Smooth muscle cell (in vitro differentiated cells): Measurements from ENCODE around the gene NKX2-4. TPM values are rescaled to one million over a fixed set of nuclear protein-coding genes. Genes with fewer than 3 reads are reported as not detected.

Experiments used
- DNase-seq: peaks from one replicate; lab custom pipeline; 2025; ENCODE audit not compliant: unreplicated experiment; lab: John Stamatoyannopoulos, UW
- H2AFZ ChIP-seq: fragments of 200-600 bp; sonication (generic); 2 replicates; pipeline ENCODE4 v1.6.0; 2016; ENCODE audit warnings: antibody characterized with exemption, low read depth, mild to moderate bottlenecking
- H3F3A ChIP-seq: fragments of 200-600 bp; sonication (generic); 2 replicates; pipeline ENCODE4 v1.6.0; 2017; ENCODE audit warnings: antibody characterized with exemption, low read depth
- H3K27ac ChIP-seq: fragments of 200-600 bp; sonication (generic); 2 replicates; pipeline ENCODE4 v1.5.1; 2016; ENCODE audit warnings: low read depth, mild to moderate bottlenecking
- H3K27me3 ChIP-seq: fragments of 200-600 bp; sonication (generic); 2 replicates; pipeline ENCODE4 v1.6.1; 2016; ENCODE audit warnings: low read depth, mild to moderate bottlenecking
- H3K36me3 ChIP-seq: fragments of 200-600 bp; sonication (generic); 2 replicates; pipeline ENCODE4 v1.5.1; 2016; ENCODE audit warnings: low read depth
- H3K4me1 ChIP-seq: fragments of 200-600 bp; sonication (generic); 2 replicates; pipeline ENCODE4 v1.5.1; 2016; ENCODE audit warnings: low read depth
- H3K4me2 ChIP-seq: fragments of 200-600 bp; sonication (generic); 2 replicates; pipeline ENCODE4 v1.6.0; 2016; ENCODE audit warnings: mild to moderate bottlenecking
- H3K4me3 ChIP-seq: fragments of 200-600 bp; sonication (generic); 2 replicates; pipeline ENCODE4 v1.5.1; 2016; ENCODE audit warnings: mild to moderate bottlenecking
- H3K79me2 ChIP-seq: fragments of 200-600 bp; sonication (generic); 2 replicates; pipeline ENCODE4 v1.6.0; 2016; ENCODE audit warnings: low read depth, mild to moderate bottlenecking
- H3K9ac ChIP-seq: fragments of 200-600 bp; sonication (generic); 2 replicates; pipeline ENCODE4 v1.6.0; 2016; ENCODE audit warnings: low read depth
- H3K9me3 ChIP-seq: fragments of 200-600 bp; sonication (generic); replicated peaks from 2 replicates; pipeline ENCODE4 v1.5.1; 2016; ENCODE audit warnings: low read depth
- H4K20me1 ChIP-seq: fragments of 200-600 bp; sonication (generic); 2 replicates; pipeline ENCODE4 v1.6.0; 2016; ENCODE audit warnings: low read depth
- WGBS: methylation state at CpG from one replicate; pipeline ENCODE4 v1.1.7; 2016; ENCODE audit warnings: low lambda C conversion rate; 5-methylcytosine and 5-hydroxymethylcytosine counted together
- polyA plus RNA-seq: library from polyadenylated mRNA; unstranded; fragments of >200 nt; fragmentation: Nextera tagmentation; extraction: Ambion mirVana; gene quantifications from 2 replicates; pipeline ENCODE4 v1.2.1, GENCODE V29; 2016
- total RNA-seq: library from RNA; depleted of rRNA; stranded (reverse); fragments of >200 nt; gene quantifications from 2 replicates; pipeline ENCODE4 v1.2.3, GENCODE V29; 2014
- TF ChIP-seq, protein P1 (sequence below): fragments of 200-600 bp; sonication (generic); IDR thresholded peaks from 2 replicates; pipeline ENCODE4 v1.5.1; 2017; ENCODE audit warnings: borderline replicate concordance, mild to moderate bottlenecking, antibody characterized with exemption; ENCODE audit not compliant: insufficient read depth, poor library complexity, severe bottlenecking

Gene NKX2-4
- total and polyA plus RNA-seq, 2 experiments from 2014 or later, result not detected

DNA sequence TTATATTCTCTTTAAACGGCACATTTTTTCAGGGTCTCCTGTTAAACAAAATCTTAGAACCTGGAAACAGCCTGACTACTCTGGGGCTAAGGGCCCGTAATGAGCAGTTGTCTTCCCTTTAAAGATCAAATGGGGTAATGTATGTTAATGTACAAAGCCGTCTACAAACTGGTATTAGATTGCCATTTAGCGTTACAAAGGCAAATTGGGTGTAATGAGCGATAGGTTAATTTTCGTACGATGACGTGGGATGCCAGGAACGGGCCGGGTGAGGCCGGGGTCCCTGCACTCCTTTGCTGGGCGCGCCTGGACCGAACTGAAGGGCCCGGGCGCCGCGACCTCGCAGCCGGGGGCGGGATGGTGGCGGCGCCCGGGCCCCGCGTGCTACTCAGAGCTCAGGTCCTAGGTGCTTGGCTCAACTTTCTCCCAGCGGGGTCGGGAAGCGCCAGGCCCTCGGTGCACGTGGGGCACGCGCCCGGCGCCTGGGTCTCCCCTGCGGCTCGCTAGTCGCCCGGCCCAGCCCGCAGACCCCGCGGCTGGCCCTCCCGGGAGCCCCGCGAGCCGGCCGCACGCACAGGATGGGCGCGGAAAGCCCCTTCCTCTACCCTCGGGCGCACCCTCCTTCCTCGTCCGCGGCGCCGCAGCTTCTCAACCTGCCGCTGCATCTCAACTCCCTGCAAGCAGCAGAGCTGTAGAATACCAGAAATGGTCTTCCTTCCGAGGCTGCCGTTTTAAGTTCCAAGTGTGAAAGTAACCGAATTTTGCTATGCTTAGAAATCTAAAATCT lies 5.9 kb downstream of the NKX2-4 start:
- WGBS, result 5% methylated on average over 60 of the region's 61 CpGs
- Histone ChIP-seq H3K4me1 (peaks cover 6% of the 10 kb centered on the region), H2AFZ (no peak overlapping the region), H3K4me3 (no peak overlapping the region), H3K27ac (no peak overlapping the region), H3K36me3 (no peaks in the 10 kb centered on the region), H3K79me2 (no peaks in the 10 kb centered on the region), H3K9me3 (no peaks in the 10 kb centered on the region), H3F3A (peaks cover 2% of the 10 kb centered on the region), H3K9ac (no peak overlapping the region), H4K20me1 (peaks cover 40% of the 10 kb centered on the region), H3K4me2 (peak overlapping the region; percentile 77), H3K27me3 (peaks cover 87% of the 10 kb centered on the region)
- TF ChIP-seq, protein P1, sequence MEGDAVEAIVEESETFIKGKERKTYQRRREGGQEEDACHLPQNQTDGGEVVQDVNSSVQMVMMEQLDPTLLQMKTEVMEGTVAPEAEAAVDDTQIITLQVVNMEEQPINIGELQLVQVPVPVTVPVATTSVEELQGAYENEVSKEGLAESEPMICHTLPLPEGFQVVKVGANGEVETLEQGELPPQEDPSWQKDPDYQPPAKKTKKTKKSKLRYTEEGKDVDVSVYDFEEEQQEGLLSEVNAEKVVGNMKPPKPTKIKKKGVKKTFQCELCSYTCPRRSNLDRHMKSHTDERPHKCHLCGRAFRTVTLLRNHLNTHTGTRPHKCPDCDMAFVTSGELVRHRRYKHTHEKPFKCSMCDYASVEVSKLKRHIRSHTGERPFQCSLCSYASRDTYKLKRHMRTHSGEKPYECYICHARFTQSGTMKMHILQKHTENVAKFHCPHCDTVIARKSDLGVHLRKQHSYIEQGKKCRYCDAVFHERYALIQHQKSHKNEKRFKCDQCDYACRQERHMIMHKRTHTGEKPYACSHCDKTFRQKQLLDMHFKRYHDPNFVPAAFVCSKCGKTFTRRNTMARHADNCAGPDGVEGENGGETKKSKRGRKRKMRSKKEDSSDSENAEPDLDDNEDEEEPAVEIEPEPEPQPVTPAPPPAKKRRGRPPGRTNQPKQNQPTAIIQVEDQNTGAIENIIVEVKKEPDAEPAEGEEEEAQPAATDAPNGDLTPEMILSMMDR, result no peak
- no peak for DNase-seq

DNA sequence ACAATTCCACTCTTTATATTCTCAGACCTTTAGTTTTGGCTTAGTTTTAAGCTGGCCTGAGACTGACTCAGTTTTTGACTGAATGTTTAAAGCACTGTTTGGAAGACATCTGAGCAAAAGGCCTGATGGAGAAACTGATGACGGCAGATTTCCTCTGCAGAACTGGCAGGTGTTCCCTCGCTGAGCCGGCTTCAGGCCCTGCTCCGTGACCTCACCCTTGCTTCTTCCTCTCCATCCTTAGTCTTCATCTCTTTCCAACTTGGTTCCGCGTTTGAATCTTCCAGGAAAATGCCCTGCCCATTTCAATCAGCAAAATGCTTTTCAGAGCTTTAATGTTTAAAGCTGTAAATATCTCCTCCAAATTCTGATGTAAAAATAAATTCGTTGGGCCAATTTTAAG lies 6.6 kb downstream of the NKX2-4 start:
- no peaks in the 10 kb centered on the region for H3K9me3 ChIP-seq
- no peak overlapping the region for H2AFZ ChIP-seq
- no peak overlapping the region for H3K27ac ChIP-seq
- H3K79me2 ChIP-seq, result no peaks in the 10 kb centered on the region
- no peak overlapping the region for H3K4me3 ChIP-seq
- H3K27me3 ChIP-seq, result peaks cover 81% of the 10 kb centered on the region
- H3K4me1 ChIP-seq, result peaks cover 6% of the 10 kb centered on the region
- DNase-seq, result no peak
- 43% methylated on average over 7 of the region's 7 CpGs for WGBS
- no peaks in the 10 kb centered on the region for H3K36me3 ChIP-seq
- H3K9ac ChIP-seq, result no peak overlapping the region
- peaks cover 2% of the 10 kb centered on the region for H3F3A ChIP-seq
- H3K4me2 ChIP-seq, result no peak overlapping the region
- peaks cover 46% of the 10 kb centered on the region for H4K20me1 ChIP-seq
- TF ChIP-seq, protein P1, result no peak

DNA sequence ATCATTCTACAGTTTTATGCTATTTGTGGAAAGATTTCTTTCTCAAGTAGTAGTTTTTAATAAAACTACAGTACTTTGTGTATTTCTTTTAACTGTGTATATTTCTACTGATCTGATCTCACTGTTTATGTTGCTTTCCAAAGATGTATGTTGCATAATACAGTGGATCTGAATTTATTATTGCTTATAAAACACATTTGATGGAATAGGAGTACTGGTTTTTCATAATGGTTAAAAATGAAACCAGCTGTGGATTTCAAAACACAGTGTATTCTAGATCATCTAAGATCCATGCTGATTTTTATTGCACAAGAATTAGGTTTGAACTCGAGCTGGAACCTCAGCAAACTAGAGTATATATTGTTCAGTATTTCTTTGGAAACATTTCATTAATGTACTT lies 8.0 kb downstream of the NKX2-4 start:
- peaks cover 55% of the 10 kb centered on the region for H4K20me1 ChIP-seq
- TF ChIP-seq, protein P1, result no peak
- H2AFZ ChIP-seq, result no peak overlapping the region
- H3K9me3 ChIP-seq, result no peaks in the 10 kb centered on the region
- no peaks in the 10 kb centered on the region for H3K79me2 ChIP-seq
- WGBS, result 4% methylated on average over 1 of the region's 1 CpG
- no peak overlapping the region for H3K9ac ChIP-seq
- no peak overlapping the region for H3K4me3 ChIP-seq
- H3K4me2 ChIP-seq, result no peak overlapping the region
- H3F3A ChIP-seq, result peaks cover 2% of the 10 kb centered on the region
- no peak overlapping the region for H3K27ac ChIP-seq
- peaks cover 67% of the 10 kb centered on the region for H3K27me3 ChIP-seq
- H3K36me3 ChIP-seq, result no peaks in the 10 kb centered on the region
- peaks cover 6% of the 10 kb centered on the region for H3K4me1 ChIP-seq
- no peak for DNase-seq

DNA sequence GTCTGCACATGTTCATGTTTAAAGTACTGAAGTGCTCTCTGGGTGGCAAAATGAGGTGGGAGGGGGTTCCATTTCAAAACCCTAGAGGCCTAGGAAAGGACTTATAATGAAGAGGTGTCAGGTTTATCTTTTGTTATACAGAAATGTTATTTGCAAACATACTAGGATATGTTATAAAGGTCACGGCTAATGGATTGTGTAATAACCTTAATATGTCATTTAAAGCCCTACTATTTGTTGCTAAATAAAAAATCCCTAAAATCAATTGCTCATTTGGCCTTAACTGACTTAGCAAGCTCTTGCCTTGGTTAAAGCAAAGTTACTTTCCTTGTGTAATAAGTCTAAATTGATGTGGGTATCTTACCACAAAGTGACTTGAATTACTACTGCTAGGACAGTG lies 8.8 kb downstream of the NKX2-4 start:
- H2AFZ ChIP-seq, result no peak overlapping the region
- no peak overlapping the region for H3K4me2 ChIP-seq
- DNase-seq, result no peak
- WGBS, result 100% methylated on average over 1 of the region's 1 CpG
- no peaks in the 10 kb centered on the region for H3K36me3 ChIP-seq
- no peaks in the 10 kb centered on the region for H3K79me2 ChIP-seq
- H3K9ac ChIP-seq, result no peak overlapping the region
- peaks cover 6% of the 10 kb centered on the region for H3K4me1 ChIP-seq
- H4K20me1 ChIP-seq, result peaks cover 55% of the 10 kb centered on the region
- H3K27me3 ChIP-seq, result peaks cover 59% of the 10 kb centered on the region
- no peaks in the 10 kb centered on the region for H3K9me3 ChIP-seq
- TF ChIP-seq, protein P1, result no peak
- peaks cover 2% of the 10 kb centered on the region for H3F3A ChIP-seq
- H3K27ac ChIP-seq, result no peak overlapping the region
- no peak overlapping the region for H3K4me3 ChIP-seq
